HT1080 (cell line): ENCODE measurements around the gene ARHGAP6. TPM values are rescaled to one million over a fixed set of nuclear protein-coding genes. Genes with fewer than 3 reads are reported as not detected.

ENCODE experiments used
- DNase-seq: peaks from one replicate; pipeline ENCODE4 v3.0.0-alpha.2; 2015; ENCODE audit warnings: low read depth
- total RNA-seq: library from RNA; depleted of rRNA; stranded (reverse); fragments of >200 nt; shearing (Covaris generic); gene quantifications from 2 replicates; pipeline ENCODE4 v1.2.3, GENCODE V29; 2014

The ARHGAP6 gene
- total RNA-seq, 1 experiment from 2014 or later = 0.43 TPM

GRCh38 chrX:11429538-11430085 lies 236.1 kb downstream of the ARHGAP6 start:
- no peak for DNase-seq

DNA sequence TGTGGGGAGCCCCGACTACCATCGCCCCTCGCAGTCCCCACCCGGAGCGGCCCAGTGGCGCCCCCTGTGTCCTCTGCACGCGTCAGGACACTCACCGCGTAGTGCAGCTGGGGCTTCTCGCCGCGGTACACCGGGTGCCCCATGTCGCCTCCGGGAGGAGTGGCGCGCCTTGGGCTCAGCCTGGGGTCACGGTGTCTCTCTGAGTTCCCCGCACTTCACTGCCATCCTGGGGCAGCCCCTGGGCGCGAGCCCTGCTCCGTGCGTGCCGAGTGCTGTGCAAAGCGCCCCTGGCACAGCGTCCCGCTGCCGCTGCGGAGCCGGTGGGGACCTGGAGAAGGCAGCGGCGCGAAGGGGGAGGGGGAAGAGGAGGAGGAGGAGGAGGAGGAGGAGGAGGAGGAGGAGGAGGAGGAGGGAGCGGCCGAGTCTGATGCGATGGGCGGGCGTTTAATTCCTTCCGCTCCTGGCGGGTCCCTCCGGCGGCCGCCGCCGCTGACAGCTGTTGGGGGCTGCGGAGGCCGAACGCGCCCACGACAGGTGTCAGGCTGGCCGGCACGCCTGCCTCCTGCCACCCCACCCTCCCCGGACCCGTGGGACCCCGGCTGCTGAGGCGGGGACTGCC lies 238.2 kb downstream of the ARHGAP6 start:
- no peak for DNase-seq

DNA sequence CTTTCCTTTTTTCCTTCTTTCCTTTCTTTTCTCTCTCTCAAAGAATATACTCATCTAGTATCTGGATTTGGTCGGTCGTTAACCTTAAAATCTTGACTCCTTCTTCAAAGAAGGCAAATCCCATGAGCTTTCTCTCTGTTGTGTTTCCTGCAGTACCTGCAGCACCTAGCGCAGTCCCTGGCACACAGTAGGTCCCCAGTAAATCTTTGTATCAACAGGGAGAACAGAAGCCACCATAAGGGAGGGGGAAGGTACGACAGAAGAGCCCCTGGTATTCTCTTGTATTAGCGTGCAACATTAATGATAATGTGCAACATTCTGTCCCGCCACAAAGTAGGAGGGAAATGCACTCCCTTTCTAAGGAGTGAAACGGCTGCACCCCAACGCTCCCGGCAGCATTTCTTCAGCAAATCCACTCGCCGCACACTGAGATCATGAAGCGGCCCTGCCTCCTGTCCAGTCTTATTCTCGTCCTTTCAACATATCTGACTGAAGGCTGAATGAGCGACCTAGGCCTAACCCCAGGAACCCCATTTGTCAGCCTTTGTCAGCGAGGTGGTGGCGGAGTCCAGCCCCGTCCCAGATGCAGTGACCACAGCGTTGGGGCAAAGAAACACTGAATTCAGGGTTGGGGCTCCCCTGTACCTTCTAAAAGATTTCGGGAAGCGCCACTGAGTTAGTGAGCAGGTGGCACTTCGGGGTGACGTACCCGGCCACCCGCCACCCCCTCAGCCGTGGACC lies 238.8 kb downstream of the ARHGAP6 start:
- no peak for DNase-seq

DNA sequence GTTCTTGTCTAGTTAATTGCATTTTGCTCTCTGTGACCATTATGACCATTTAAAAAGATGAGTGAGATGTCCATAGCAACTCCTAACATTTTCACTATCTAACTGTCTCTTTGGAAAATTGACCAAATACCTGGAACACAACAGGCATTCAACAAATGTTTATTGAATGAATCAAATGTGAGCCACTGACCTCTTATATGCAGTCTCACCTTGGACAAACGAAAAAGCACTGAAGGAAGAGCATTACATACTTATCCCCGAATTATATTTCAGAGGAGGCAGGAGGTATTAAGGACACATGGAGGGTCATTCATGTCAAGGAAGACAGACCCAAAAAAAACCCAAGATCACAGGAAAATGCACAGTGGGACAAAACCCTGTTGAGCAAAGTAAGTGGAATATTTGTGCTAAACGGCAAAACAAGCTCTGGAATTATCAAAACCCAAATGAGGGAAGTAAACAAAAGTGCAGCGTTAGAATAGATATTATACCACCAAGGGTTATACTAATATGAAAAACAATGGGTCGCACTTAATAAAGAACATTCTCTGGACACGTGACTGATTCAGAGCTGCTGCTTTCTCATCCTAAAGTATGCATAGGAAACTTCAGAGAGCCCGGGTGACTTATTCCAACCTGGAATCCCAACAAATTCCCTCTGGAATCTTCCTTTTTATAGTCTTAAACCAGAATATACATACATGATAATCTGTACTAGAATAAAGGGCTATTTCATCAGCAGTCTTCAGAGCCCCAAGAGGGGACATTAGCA lies 240.6 kb downstream of the ARHGAP6 start:
- no peak for DNase-seq

GRCh38 chrX:11423949-11424348 lies 241.8 kb downstream of the ARHGAP6 start:
- no peak for DNase-seq

DNA sequence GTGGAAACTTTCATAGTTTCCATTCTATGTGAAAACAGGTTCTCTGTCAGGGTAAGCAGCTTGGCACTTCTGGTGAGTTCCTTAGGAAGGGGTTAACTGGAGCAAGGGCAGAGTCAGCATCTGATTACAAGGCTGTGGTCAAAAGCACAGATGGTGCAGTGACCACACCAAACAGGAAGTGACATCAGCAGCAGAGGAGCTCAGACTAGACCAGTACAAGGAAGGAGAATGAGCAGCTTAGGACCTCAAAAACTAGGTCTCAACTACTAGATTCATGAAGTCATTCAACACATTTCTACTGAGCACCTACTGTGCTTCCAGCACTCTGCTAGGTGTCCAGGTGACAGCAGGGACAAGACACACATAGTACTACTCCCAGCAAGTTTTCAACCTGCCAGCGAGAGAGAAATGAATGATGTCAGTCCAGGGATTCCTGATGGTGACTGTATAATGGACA lies 242.3 kb downstream of the ARHGAP6 start:
- peak; percentile 80 for DNase-seq

GRCh38 chrX:11422525-11422857 lies 243.2 kb downstream of the ARHGAP6 start:
- no peak for DNase-seq

GRCh38 chrX:11421805-11422524 lies 243.8 kb downstream of the ARHGAP6 start:
- DNase-seq = no peak

- DNase-seq = no peak
Measured at GRCh38 chrX:11420851-11421250, 244.9 kb downstream of the ARHGAP6 start.

DNA sequence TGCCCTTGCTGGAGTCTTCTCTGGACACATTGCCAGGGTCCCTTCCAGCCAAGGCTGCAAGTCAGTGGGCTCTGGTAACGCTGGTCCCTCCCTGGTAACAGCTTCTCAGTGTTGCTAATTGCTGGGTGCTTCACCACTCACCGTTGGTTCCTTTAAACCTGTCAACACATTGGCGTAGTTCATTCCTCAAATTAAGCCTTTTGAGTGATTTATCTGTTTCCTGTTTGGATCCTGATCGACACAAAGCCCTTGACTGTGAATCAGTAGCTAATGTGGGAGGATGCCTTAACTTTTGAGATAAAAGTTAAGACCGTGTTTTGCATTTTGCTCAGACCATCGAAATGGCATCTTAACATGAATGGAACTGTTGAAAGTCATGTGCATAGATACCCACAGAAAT lies 246.6 kb downstream of the ARHGAP6 start:
- DNase-seq = no peak

DNA sequence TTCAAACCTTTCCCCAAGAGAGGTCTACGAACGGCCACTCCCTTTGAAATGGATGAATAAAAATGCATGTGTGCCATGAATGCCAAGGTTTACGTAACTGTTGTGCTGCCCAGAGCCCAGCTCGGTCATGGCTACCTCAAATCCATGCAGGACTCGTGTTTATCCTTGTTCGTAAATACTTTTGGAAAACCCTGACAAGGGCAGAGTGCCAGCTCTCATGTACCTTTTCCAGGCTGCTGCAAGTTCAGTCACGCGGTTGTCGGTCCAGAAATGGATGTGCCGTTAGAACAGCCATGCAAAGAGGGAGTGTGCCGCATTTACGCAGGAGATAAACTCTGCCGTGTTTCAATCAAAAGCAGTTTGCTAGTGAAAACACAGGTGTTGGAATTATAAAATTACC lies 249.1 kb downstream of the ARHGAP6 start:
- no peak for DNase-seq

DNA sequence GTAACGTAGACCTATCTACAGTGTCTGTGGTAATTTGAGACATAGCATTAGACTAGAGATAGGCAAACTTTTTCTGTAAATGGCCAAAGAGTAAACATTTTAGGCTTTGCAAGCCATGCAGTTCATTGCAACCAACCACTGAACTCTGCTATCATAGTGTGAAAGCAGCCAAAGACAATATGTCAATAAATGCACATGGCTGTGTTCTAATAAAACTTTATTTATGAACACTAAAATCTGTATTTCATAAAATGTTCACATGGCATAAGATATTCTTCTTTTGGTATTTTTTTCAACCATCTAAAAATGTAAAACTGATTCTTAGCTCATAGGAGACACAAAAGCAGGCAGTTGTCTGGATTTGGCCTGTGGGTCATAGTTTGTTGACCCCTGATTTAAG lies 251.6 kb downstream of the ARHGAP6 start:
- no peak for DNase-seq

DNA sequence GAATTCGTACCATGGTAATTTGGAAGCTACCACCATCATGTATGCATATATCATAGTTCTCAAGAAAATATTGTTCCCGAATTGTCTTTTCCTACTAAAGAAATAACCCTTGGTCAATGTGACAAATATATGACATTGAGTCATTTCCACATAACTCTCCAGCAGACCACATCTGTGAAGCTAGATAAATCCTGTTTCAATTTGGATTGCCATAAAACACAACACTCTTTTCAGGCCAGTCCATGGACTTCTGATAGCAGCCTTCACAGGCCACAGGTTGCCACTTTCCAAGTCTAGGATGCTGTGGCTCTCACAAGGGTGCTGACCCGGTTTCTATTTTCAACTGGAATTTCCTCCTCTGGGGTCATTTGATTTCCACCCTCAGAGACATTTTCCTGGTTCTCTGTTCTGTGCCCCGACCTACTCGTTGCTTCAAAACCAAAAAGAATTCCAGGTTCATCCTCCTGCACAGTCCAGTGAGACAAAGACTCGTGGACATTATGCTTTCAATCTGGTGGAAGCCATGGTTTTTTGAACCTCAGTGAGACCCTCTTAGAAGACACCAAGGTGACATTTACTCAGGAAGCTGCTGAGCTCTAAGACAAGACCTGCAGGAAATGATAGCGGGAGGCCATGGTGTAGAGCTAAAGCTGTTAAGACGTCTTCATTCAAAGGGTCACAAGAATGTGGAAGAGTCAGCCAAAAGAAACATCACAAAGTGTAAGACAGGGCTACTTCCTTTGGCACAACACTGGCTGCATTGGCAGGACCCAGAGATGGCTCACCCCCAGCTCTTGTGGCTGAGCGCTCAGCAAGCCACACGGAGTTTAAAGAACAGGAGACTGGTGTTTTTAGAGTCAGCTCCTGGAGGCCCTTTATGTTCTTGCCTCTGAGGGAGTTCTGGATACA lies 252.8 kb downstream of the ARHGAP6 start:
- peak; percentile 9 for DNase-seq

DNA sequence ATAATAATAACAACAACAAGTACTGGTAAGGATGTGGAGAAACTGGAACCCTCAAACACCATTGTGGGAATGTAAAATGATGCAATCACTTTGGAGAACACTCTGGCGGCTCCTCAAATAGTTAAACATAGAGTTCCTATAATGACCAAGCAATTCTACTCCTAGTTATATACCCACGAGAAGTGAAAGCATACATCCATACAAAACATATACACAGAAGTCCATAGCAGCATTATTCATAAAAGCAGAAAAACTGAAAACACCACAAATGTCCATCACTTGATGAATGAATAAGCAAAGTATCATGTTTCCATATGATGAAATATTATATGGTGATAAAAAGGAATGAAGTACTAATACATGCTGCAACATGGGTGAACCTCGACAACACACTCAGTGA lies 255.8 kb downstream of the ARHGAP6 start:
- DNase-seq = no peak

DNA sequence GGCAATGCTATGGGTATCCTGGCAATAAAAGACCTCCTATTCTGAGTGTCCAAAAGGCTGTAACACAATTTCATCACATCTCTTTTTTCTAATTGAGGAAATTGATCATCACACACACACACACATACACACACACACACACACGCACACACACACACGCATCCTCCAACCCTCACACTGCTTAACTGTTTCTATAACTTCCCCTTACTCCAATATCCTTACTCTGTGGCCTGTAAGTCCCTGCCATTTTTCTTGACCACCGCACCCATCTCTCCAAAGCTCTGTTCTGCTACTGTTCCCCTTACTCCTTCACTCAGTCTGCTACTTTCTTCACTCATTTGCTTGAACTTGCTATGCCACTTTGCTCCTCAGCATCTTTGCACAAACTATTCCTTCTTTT lies 256.9 kb downstream of the ARHGAP6 start:
- no peak for DNase-seq

DNA sequence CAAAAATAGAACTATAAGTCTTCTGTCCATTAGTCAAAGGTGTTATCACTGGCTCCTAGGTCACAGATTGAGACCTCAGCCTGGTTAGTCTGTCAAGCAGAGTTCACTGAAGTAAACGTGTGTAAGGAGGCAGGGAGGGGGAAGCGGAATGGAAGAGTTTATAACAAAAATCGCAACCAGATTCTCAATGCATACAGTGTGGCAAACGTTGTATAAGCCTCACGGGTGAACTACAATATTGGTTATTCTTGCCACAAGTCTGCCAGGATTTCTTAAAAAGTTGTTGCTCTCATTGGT lies 257.7 kb downstream of the ARHGAP6 start:
- DNase-seq = no peak

GRCh38 chrX:11407331-11408108 lies 258.2 kb downstream of the ARHGAP6 start:
- no peak for DNase-seq

GRCh38 chrX:11406109-11406765 lies 259.5 kb downstream of the ARHGAP6 start:
- DNase-seq = no peak

GRCh38 chrX:11403631-11404030 lies 262.1 kb downstream of the ARHGAP6 start:
- no peak for DNase-seq
